Measurements from ENCODE around the gene HMGA1. TPM values are rescaled to one million over a fixed set of nuclear protein-coding genes. Genes with fewer than 3 reads are reported as not detected.

The HMGA1 gene
- total and polyA plus RNA-seq, 4 experiments from 2014 or later, result 25.4 to 77.5 (median 57.8) TPM

DNA sequence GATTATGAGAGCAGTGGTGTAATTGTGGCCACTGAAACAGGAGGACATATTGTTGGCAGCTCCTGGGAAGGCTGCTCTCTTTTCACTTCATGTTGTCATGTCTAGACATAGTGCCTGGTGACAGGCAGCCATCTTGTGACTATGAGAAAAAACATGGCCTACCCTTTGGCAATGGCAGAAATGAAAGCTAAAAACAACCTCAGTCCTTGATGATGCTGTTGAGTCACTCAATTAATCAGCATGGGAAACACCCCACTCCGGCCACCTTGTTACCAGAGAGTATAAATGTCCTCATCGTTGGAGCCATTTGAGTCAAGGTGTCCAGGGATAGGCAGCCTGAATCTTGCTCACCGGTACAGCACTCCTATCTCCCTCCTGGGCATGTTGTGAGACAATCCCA, 31.2 kb upstream of the HMGA1 start:
- Mint-ChIP-seq H3K27me3 (no peaks in the 10 kb centered on the region), H3K27ac (no peak overlapping the region), H3K4me1 (peaks cover 4 to 12% (median 6%) of the 10 kb centered on the region in 4 donors), H3K4me3 (no peak overlapping the region), H3K9me3 (no peaks in the 10 kb centered on the region), H3K36me3 (no peaks in the 10 kb centered on the region)
- no peak overlapping the region for H3K4me3 ChIP-seq (ENCODE audit: low read length in 2 of 2)
- intact Hi-C loops (cut with micrococcal nuclease), result no loop called here
- ChIA-PET POLR2A (ENCODE audit: partially characterized antibody) (interaction anchor here (1.7 kb wide), 1 partner anchor 9 kb away, joined by 5 read pairs; no protein-coding TSS in a partner anchor), CTCF (ENCODE audit: partially characterized antibody) (interaction anchor here (1.9 kb wide), 1 partner anchor 9 kb away, joined by 7 read pairs; no protein-coding TSS in a partner anchor)
- H3K4me1 ChIP-seq (ENCODE audit: insufficient read depth, low read length), result peaks cover 8% of the 10 kb centered on the region
- H3K27me3 ChIP-seq (ENCODE audit: insufficient read depth, low read length), result no peaks in the 10 kb centered on the region
- H3K27ac ChIP-seq (ENCODE audit: low read depth, low read length), result no peak overlapping the region
- no peak for DNase-seq
- H3K36me3 ChIP-seq (ENCODE audit: insufficient read depth, low read length), result no peaks in the 10 kb centered on the region
- no peaks in the 10 kb centered on the region for H3K9me3 ChIP-seq (ENCODE audit: control insufficient read depth in 1 of 2, low read length in 2 of 2)

DNA sequence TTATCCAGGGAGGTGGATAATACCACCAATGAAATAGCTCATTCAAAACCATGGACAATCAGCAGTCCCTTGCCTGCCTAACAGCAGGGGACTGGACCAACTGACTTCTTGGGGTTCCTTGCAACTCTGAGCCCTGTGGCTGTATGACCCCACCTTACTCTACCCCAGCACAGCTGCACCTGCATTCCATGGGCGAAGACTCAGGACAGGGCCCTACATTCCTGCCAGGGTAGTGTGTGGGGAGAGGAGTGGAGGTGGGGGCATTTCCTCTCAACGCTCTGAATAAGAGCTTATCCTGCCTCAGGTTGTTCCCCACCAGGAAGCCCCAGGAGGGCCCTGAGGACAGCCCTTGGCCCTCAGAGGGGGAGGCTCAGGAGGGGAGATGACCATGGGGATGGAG, 30.8 kb upstream of the HMGA1 start:
- no peak overlapping the region for H3K27ac ChIP-seq (ENCODE audit: low read depth, low read length)
- no peak overlapping the region for H3K27ac Mint-ChIP-seq
- ChIA-PET CTCF (ENCODE audit: partially characterized antibody) (interaction anchor here (1.9 kb wide), 1 partner anchor 10 kb away, joined by 7 read pairs; no protein-coding TSS in a partner anchor), POLR2A (ENCODE audit: partially characterized antibody) (interaction anchor here (1.7 kb wide), 1 partner anchor 8 kb away, joined by 5 read pairs; no protein-coding TSS in a partner anchor)
- no peaks in the 10 kb centered on the region for H3K36me3 Mint-ChIP-seq
- DNase-seq, result no peak
- H3K9me3 ChIP-seq (ENCODE audit: control insufficient read depth in 1 of 2, low read length in 2 of 2), result no peaks in the 10 kb centered on the region
- H3K4me3 ChIP-seq (ENCODE audit: low read length in 2 of 2), result no peak overlapping the region
- H3K27me3 ChIP-seq (ENCODE audit: insufficient read depth, low read length), result no peaks in the 10 kb centered on the region
- H3K4me1 Mint-ChIP-seq, result peaks cover 4 to 12% (median 6%) of the 10 kb centered on the region in 4 donors
- intact Hi-C loops (cut with micrococcal nuclease), result no loop called here
- H3K9me3 Mint-ChIP-seq, result no peaks in the 10 kb centered on the region
- H3K4me1 ChIP-seq (ENCODE audit: insufficient read depth, low read length), result peaks cover 8% of the 10 kb centered on the region
- H3K36me3 ChIP-seq (ENCODE audit: insufficient read depth, low read length), result no peaks in the 10 kb centered on the region
- H3K4me3 Mint-ChIP-seq, result no peak overlapping the region
- H3K27me3 Mint-ChIP-seq, result no peaks in the 10 kb centered on the region

DNA sequence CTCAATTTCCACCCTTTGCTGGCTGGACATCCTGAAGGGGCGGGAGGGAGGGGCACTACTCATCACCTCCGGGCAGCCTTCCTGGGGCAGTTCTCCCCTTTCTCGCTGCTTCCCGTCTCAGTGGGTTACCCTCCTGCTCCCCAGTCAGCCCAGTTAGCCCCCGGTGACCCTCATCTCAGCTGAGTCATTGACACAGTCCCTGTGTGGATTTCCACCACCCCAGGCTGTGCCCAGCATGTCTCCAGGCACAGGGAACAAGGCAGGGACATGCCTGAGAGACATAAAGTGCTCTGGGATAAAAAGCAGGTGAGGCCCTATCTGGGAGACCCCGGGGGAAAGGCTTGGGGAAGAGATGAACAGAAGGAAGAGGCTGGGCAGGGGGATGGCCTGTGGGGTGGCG, 29.9 kb upstream of the HMGA1 start:
- CTCF ChIA-PET (ENCODE audit: partially characterized antibody), result no interaction called here
- Mint-ChIP-seq H3K4me1 (peaks cover 4 to 12% (median 6%) of the 10 kb centered on the region in 4 donors), H3K27me3 (no peaks in the 10 kb centered on the region), H3K36me3 (no peaks in the 10 kb centered on the region), H3K9me3 (no peaks in the 10 kb centered on the region), H3K27ac (no peak overlapping the region), H3K4me3 (no peak overlapping the region)
- H3K4me1 ChIP-seq (ENCODE audit: insufficient read depth, low read length), result peaks cover 8% of the 10 kb centered on the region
- DNase-seq, result no peak
- H3K9me3 ChIP-seq (ENCODE audit: control insufficient read depth in 1 of 2, low read length in 2 of 2), result no peaks in the 10 kb centered on the region
- no peak overlapping the region for H3K27ac ChIP-seq (ENCODE audit: low read depth, low read length)
- H3K36me3 ChIP-seq (ENCODE audit: insufficient read depth, low read length), result no peaks in the 10 kb centered on the region
- no peak overlapping the region for H3K4me3 ChIP-seq (ENCODE audit: low read length in 2 of 2)
- POLR2A ChIA-PET (ENCODE audit: partially characterized antibody), result no interaction called here
- H3K27me3 ChIP-seq (ENCODE audit: insufficient read depth, low read length), result no peaks in the 10 kb centered on the region
- intact Hi-C loops (cut with micrococcal nuclease), result no loop called here

DNA sequence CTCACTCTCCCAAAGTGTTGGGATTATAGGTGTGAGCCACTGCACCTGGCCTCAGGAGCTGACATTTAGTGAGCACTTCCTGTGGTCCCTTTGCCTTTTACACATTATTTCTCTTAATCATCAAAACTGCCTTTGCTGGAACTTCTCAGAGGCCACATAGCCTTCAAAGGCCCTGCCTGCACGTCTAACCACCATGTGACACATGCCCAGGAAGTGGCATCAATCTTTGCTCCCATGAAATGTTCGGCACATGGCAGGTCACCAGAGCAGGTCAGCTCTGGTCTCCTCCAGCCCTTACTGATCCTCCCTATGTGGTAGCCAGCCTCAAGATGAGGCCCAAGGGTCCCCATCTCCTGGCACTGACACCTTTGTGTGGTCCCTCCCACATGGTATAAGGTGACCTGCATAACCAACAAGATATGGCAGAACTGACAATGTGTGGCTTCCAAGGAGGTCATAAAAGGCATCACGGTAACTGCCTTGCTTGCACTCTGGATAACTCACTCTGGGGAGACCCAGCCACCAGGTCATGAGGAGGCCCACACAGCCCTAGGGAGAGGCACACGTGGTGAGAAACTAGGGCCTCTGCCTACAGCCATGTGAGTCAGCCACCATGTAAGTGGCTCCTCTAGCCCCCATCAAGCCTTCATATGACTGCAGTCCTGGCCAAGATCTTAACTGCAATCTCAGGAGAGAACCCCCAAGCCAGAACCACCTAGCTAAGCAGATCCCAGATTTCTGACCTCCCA, 28.8 kb upstream of the HMGA1 start:
- Histone ChIP-seq H3K27me3 (ENCODE audit: insufficient read depth, low read length) (no peaks in the 10 kb centered on the region), H3K9me3 (ENCODE audit: control insufficient read depth in 1 of 2, low read length in 2 of 2) (no peaks in the 10 kb centered on the region), H3K4me1 (ENCODE audit: insufficient read depth, low read length) (peaks cover 8% of the 10 kb centered on the region), H3K4me3 (ENCODE audit: low read length in 2 of 2) (no peak overlapping the region), H3K36me3 (ENCODE audit: insufficient read depth, low read length) (no peaks in the 10 kb centered on the region), H3K27ac (ENCODE audit: low read depth, low read length) (no peak overlapping the region)
- ChIA-PET POLR2A (ENCODE audit: partially characterized antibody) (no interaction called here), CTCF (ENCODE audit: partially characterized antibody) (interaction anchor here (1.8 kb wide), 1 partner anchor 16 kb away, joined by 4 read pairs; no protein-coding TSS in a partner anchor)
- H3K27ac Mint-ChIP-seq, result peak overlapping the region in 4 of 7 donors; percentile 13 to 79 (median 54)
- peaks cover 4 to 12% (median 6%) of the 10 kb centered on the region in 4 donors for H3K4me1 Mint-ChIP-seq
- H3K4me3 Mint-ChIP-seq, result peak overlapping the region in 2 of 8 donors; percentile 10 to 29
- no peaks in the 10 kb centered on the region for H3K27me3 Mint-ChIP-seq
- DNase-seq, result no peak
- H3K36me3 Mint-ChIP-seq, result no peaks in the 10 kb centered on the region
- intact Hi-C loops (cut with micrococcal nuclease), result no loop called here
- H3K9me3 Mint-ChIP-seq, result no peaks in the 10 kb centered on the region

DNA sequence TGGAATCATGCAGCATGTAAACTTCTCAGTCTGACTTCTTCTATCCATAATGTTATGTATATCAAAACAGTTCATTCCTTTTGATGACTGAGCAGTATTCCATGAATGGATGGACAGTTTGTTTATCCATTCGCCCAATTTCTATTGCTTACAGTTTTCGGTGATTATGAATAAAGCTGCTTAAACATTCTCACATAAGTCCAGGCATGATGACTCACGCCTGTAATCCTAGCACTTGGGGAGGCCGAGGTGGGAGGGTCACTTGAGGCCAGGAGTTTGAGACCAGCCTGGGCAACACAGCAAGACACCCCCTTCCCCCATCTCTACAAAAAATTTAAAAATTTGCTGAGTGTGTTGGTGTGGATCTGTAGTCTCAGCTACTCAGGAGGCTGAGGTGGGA, 22.9 kb upstream of the HMGA1 start:
- Histone ChIP-seq H3K4me3 (ENCODE audit: low read length in 2 of 2) (no peak overlapping the region), H3K36me3 (ENCODE audit: insufficient read depth, low read length) (no peaks in the 10 kb centered on the region), H3K27ac (ENCODE audit: low read depth, low read length) (no peak overlapping the region), H3K4me1 (ENCODE audit: insufficient read depth, low read length) (no peaks in the 10 kb centered on the region), H3K9me3 (ENCODE audit: control insufficient read depth in 1 of 2, low read length in 2 of 2) (no peaks in the 10 kb centered on the region), H3K27me3 (ENCODE audit: insufficient read depth, low read length) (no peaks in the 10 kb centered on the region)
- CTCF ChIA-PET (ENCODE audit: partially characterized antibody), result interaction anchor here (2.1 kb wide), 1 partner anchor 18 kb away, joined by 8 read pairs; no protein-coding TSS in a partner anchor
- Mint-ChIP-seq H3K27me3 (no peaks in the 10 kb centered on the region), H3K36me3 (no peaks in the 10 kb centered on the region), H3K4me1 (no peaks in the 10 kb centered on the region), H3K4me3 (peak overlapping the region in 1 of 8 donors; percentile 9), H3K9me3 (no peaks in the 10 kb centered on the region), H3K27ac (peak overlapping the region in 1 of 7 donors; percentile 1)
- no peak for DNase-seq
- intact Hi-C loops (cut with micrococcal nuclease), result no loop called here
- POLR2A ChIA-PET (ENCODE audit: partially characterized antibody), result interaction anchor here (1.2 kb wide), 1 partner anchor 9 kb away, joined by 5 read pairs; no protein-coding TSS in a partner anchor

DNA sequence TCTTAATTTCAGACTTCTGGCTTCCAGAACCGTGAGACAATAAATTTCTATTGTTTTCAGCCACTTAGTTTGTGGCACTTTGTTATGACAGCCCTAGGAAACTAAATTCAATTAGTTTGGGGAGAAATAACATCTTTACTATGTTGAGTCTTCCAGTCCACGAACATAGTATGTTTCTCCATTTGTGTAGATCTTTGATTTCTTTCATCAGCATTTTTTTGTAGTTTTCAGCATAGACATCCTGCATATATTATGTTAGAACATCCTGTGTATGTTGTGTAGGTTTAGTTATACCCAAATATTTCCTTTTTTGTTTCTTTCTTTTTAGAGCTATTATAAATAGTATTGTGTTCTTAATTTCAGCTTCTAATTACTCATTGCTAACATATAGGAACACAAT, 18.0 kb upstream of the HMGA1 start:
- Mint-ChIP-seq H3K9me3 (no peaks in the 10 kb centered on the region), H3K4me1 (peaks cover under 1 to 10% (median 6%) of the 10 kb centered on the region in 4 donors), H3K4me3 (no peak overlapping the region), H3K27ac (peak overlapping the region in 1 of 7 donors; percentile 9), H3K27me3 (no peaks in the 10 kb centered on the region), H3K36me3 (no peaks in the 10 kb centered on the region)
- DNase-seq, result no peak
- intact Hi-C loops (cut with micrococcal nuclease), result no loop called here
- Histone ChIP-seq H3K27me3 (ENCODE audit: insufficient read depth, low read length) (no peaks in the 10 kb centered on the region), H3K4me3 (ENCODE audit: low read length in 2 of 2) (no peak overlapping the region), H3K9me3 (ENCODE audit: control insufficient read depth in 1 of 2, low read length in 2 of 2) (no peaks in the 10 kb centered on the region), H3K4me1 (ENCODE audit: insufficient read depth, low read length) (peaks cover 7% of the 10 kb centered on the region), H3K36me3 (ENCODE audit: insufficient read depth, low read length) (no peaks in the 10 kb centered on the region), H3K27ac (ENCODE audit: low read depth, low read length) (no peak overlapping the region)
- ChIA-PET CTCF (ENCODE audit: partially characterized antibody) (no interaction called here), POLR2A (ENCODE audit: partially characterized antibody) (interaction anchor here (1.5 kb wide), 1 partner anchor 18 kb away, joined by 4 read pairs; the partner anchor contains the start of gene HMGA1)

DNA sequence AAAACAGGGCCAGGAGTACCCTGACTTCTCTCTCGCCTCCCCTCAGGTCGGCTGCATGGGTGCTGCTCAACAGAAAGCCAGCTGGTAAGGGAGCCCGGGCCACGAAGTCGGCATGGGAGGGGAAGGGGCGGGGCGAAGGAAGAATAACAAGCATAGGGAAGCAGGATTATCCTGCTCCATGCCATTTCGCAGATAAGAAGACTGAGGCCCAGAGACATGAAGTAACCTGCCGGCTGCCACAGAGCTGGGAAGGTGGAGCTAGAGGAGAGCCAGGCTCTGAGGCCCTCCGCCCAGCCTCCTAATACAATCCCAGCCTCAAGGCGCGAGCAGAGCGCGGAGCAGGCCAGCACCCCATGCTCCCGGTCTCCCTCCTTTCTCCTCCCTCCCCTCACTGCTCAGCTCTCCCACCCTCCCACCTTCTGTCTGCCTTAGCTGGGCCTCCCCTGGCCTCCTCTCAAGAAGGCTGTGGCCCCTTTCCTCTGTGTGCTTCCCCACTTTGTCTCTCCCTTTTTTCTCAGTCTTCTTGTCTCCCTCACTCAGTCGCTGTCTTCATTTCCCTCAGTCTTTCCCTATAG, 13.2 kb upstream of the HMGA1 start:
- H3K4me3 Mint-ChIP-seq, result peak overlapping the region in 7 of 8 donors; percentile 35 to 81 (median 64)
- H3K27ac Mint-ChIP-seq, result peak overlapping the region; percentile 74 to 99 (median 96)
- H3K4me1 Mint-ChIP-seq, result peaks cover 4 to 13% (median 10%) of the 10 kb centered on the region in 4 donors
- intact Hi-C loops (cut with micrococcal nuclease), result no loop called here
- H3K9me3 Mint-ChIP-seq, result no peaks in the 10 kb centered on the region
- H3K27me3 ChIP-seq (ENCODE audit: insufficient read depth, low read length), result no peaks in the 10 kb centered on the region
- peak overlapping the region; percentile 99 for H3K27ac ChIP-seq (ENCODE audit: low read depth, low read length)
- no peaks in the 10 kb centered on the region for H3K27me3 Mint-ChIP-seq
- H3K4me3 ChIP-seq (ENCODE audit: low read length in 2 of 2), result no peak overlapping the region
- H3K4me1 ChIP-seq (ENCODE audit: insufficient read depth, low read length), result peaks cover 14% of the 10 kb centered on the region
- CTCF ChIA-PET (ENCODE audit: partially characterized antibody), result interaction anchor here (0.6 to 2.2 kb wide), 10 partner anchors 10 to 191 kb away, joined by 3 to 17 read pairs (median 4); partner anchors contain the start of genes HMGA1 and SMIM29
- DNase-seq, result no peak
- H3K36me3 ChIP-seq (ENCODE audit: insufficient read depth, low read length), result no peaks in the 10 kb centered on the region
- H3K36me3 Mint-ChIP-seq, result no peaks in the 10 kb centered on the region
- POLR2A ChIA-PET (ENCODE audit: partially characterized antibody), result interaction anchor here (0.8 to 7.0 kb wide), 13 partner anchors 10 to 665 kb away, joined by 3 to 140 read pairs (median 9); partner anchors contain the start of genes ANKS1A, HMGA1, ILRUN and LEMD2
- no peaks in the 10 kb centered on the region for H3K9me3 ChIP-seq (ENCODE audit: control insufficient read depth in 1 of 2, low read length in 2 of 2)

Measured in CD4-positive, alpha-beta memory T cell (primary cell).